NCI-H2081 treated with DMSO at 0.1 percent for 48 hours (cell line): ENCODE data around the gene PCDHA1.
"Not testable (repeated sequence)": the region's sequence is repeated elsewhere in the genome, so short reads cannot be mapped to it uniquely, and the experiment has no call there.

Experiments used
- DNase-seq: peaks from one replicate; lab custom pipeline; 2025; lab: John Stamatoyannopoulos, UW

The PCDHA1 gene

DNA sequence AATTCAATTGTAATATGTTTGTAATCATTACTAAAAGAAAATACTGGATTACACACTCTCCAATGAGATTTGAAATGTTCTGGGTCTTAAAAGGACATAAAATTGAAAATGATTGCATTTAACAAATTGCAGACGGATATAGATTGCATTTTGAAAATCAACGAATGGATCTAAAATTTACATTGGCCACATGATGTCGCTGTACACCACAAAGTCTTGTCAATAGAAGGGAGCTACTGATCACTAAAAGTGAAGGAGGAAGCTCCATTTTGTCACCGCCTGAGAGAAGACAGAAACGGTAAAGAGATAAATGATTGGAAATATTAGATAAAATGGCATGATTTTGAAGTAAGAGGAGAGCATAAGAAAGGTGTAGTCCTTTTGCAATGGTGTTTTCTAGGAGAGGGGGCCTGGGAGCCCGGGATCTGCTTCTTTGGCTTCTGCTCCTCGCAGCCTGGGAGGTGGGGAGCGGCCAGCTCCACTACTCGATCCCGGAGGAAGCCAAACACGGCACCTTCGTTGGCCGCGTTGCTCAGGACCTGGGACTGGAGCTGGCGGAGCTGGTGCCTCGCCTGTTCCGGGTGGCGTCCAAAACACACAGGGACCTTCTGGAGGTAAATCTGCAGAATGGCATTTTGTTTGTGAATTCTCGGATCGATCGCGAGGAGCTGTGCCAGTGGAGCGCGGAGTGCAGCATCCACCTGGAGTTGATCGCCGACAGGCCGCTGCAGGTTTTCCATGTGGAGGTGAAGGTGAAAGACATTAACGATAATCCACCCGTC, at the start of gene PCDHA1:
PCDHA1 (plus strand) TSS at position 236 of the 782 bp plus-strand sequence.
- DNase-seq: no peak

- no peak for DNase-seq
Measured at GRCh38 chr5:140737486-140737885, 48.5 kb upstream of the PCDHA1 start.

DNA sequence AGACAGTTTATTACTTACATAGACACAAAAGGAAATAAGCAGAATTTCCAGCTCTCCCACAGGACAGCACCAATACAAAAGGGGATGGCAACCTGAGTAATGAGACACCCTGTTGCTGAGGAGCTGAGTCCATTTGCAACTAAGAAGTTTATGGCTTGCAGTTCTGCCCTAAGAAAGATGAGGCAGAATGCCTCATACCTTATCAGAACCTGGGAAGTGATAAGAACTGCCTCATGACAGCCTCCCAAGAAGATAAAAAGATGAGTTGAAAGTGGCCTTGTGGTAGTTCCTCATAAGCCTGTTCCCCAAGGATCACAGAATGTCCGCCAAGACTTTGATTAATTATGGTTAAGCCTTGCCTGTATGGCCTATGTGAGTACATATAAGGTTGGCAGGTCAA, 44.0 kb upstream of the PCDHA1 start:
- no peak for DNase-seq

DNA sequence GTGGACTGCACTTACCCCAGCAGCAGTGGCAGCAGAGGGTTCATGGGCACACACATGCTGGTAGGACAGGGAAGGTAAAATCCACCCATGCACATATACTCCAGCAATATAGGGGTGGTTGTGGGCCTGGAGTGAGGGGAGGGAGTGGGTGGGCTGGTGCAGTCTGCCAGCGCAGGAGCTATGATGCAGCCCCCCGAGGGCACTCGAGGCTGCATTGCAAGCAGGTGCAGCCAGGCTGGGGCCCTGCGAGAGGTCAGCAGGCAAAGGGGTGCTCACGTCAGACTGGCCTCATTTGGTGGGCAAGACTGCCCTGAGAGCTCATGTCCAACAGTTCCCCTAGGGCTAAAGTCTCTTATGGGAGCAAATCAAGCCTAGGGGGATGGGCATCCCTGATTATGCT, 32.4 kb upstream of the PCDHA1 start:
- no peak for DNase-seq

GRCh38 chr5:140764177-140764973, 21.6 kb upstream of the PCDHA1 start:
- DNase-seq: no peak

- no peak for DNase-seq
Measured at GRCh38 chr5:140767444-140767843, 18.5 kb upstream of the PCDHA1 start.

DNA sequence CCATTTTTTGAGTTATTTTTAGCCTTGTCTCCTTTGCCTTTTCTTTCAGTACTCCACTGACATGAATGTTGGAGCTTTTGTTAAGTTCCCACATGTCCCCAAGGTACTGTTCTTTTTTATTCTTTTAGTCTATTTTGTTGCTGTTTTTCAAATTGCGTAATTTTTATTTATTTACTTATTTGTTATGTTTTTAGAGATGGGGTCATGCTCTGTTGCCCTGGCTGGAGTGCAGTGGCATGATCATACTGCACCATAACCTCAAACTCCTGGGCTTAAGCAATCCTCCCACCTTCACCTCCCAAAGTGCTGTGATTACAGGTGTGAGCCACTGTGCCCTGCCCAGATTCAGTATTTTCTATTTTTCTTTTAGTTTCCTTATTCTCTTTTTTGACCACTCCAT, 5.4 kb upstream of the PCDHA1 start:
- no peak for DNase-seq

- DNase-seq: not testable (repeated sequence)
Measured at GRCh38 chr5:140787422-140787821, 1.5 kb downstream of the PCDHA1 start.

- DNase-seq: not testable (repeated sequence)
Measured at GRCh38 chr5:140787849-140788504, 2.0 kb downstream of the PCDHA1 start.

DNA sequence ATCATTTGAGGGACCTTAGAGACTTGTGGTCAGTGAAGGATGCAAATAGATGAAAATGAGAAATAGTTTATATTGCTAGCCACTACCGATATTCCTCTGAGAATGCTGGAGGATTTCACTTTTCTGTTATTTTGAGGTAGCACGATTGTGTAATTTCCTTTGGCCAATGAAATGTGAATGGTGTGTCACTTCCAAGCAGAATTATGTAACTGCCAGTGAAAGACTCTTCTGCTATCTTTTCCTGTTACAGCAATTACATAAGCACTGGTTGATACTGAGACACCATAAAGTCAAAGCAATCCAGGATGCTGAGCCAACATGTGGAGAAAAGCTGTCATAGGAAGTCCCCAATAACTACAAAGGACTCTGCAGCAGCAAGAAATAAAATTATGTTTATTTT, 5.1 kb downstream of the PCDHA1 start:
- DNase-seq: no peak

DNA sequence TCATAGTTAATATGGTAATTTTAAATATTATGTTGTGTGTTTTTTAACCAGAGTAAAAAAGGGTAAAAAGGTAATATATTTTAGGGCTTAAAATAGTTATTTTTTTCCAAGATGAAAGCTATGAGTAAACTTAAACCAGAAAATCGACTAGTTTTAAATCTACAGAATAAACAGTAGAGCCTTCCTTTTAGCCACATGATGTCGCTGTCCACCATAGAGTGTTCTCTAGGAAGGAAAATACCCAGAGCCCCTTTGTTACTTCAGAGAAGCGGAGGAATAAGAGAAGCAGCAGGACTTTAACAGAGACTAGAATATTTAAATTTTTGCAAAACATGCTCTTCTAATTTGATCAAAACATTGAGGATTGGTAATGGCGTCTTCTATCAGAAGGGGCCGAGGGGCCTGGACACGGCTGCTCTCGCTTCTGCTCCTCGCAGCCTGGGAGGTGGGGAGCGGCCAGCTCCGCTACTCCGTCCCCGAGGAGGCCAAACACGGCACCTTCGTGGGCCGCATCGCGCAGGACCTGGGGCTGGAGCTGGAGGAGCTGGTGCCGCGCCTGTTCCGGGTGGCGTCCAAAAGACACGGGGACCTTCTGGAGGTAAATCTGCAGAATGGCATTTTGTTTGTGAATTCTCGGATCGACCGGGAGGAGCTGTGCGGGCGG, 8.8 kb downstream of the PCDHA1 start, which contains the start of gene PCDHA2:
PCDHA2 (plus strand) TSS at position 258 of the 664 bp plus-strand sequence.
- DNase-seq: no peak

DNA sequence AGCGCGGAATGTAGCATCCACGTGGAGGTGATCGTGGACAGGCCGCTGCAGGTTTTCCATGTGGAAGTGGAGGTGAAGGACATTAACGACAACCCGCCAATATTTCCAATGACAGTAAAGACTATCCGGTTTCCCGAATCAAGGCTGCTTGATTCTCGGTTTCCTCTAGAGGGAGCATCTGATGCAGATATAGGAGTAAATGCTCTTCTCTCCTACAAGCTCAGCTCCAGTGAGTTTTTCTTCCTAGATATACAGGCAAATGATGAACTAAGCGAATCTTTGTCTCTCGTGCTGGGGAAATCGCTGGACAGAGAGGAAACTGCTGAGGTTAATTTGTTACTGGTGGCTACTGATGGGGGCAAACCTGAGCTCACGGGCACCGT, 9.3 kb downstream of the PCDHA1 start:
- DNase-seq: no peak

GRCh38 chr5:140796072-140796717, 10.3 kb downstream of the PCDHA1 start:
- not testable (repeated sequence) for DNase-seq

DNA sequence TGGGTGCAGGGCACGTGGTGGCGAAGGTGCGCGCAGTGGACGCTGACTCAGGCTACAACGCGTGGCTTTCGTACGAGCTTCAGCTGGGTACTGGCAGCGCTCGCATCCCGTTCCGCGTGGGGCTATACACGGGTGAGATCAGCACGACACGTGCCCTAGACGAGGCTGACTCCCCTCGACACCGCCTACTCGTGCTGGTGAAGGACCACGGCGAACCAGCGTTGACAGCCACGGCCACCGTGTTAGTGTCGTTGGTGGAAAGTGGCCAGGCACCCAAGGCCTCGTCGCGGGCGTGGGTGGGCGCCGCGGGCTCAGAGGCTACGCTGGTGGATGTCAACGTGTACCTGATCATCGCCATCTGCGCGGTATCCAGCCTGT, 10.8 kb downstream of the PCDHA1 start:
- no peak for DNase-seq

- no peak for DNase-seq
Measured at GRCh38 chr5:140800816-140801493, 15.0 kb downstream of the PCDHA1 start, which contains the start of gene PCDHA3. PCDHA3 (plus strand) TSS chr5:140801057.

- DNase-seq: no peak
Measured at GRCh38 chr5:140801494-140801841, 15.5 kb downstream of the PCDHA1 start.

GRCh38 chr5:140802381-140802780, 16.4 kb downstream of the PCDHA1 start:
- not testable (repeated sequence) for DNase-seq

- DNase-seq: no peak
Measured at GRCh38 chr5:140802781-140803271, 16.9 kb downstream of the PCDHA1 start.

DNA sequence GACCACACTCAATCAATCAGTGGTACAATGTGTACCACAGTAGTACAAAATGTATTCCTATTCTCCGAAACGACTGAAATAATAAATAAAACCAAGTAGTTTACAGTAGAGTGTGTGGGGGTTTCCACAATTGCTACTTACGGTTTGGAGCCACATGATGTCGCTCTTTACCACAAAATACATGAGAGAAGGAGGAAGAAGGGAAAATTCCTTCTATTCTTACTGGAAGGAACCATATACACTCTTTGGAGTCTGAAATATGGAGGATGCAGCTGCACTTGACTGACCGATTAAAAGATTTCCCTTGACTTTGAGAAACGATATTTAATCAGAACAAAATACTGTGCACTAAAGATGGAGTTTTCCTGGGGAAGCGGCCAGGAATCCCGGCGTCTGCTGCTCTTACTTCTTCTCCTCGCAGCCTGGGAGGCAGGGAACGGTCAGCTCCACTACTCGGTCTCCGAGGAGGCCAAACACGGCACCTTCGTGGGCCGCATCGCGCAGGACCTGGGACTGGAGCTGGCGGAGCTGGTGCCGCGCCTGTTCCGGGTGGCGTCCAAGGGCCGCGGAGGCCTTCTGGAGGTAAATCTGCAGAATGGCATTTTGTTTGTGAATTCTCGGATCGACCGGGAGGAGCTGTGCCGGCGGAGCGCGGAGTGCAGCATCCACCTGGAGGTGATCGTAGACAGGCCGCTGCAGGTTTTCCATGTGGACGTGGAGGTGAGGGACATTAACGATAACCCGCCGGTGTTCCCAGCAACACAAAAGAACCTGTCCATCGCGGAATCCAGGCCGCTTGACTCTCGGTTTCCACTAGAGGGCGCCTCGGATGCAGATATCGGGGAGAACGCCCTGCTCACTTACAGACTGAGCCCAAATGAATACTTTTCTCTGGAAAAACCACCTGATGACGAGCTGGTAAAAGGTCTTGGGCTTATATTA, 21.2 kb downstream of the PCDHA1 start, which contains the start of gene PCDHA4:
PCDHA4 (plus strand) TSS at position 235 of the 942 bp plus-strand sequence.
- no peak for DNase-seq
